WTC11 (cell line): ENCODE data around the gene CACNA1B. TPM values are rescaled to one million over a fixed set of nuclear protein-coding genes. Genes with fewer than 3 reads are reported as not detected.

ENCODE experiments used
- ATAC-seq: fragments of 200-7000 bp; cut with Tn5 transposase; 2 replicates; pipeline ENCODE4 v1.10.0; 2021; ENCODE audit warnings: mild to moderate bottlenecking, moderate library complexity
- CTCF ChIA-PET: fragments of 300-600 bp; sonication (Branson Sonifier 250); formaldehyde crosslinking; loops from one replicate; lab custom pipeline; 2021; ENCODE audit warnings: antibody characterized with exemption; lab: Charles Lee
- POLR2A ChIA-PET: fragments of 350-600 bp; sonication (Branson Sonifier 250); formaldehyde crosslinking; loops from one replicate; lab custom pipeline; 2021; ENCODE audit warnings: antibody characterized with exemption; lab: Charles Lee
- DNase-seq: peaks from one replicate; pipeline ENCODE4 v3.0.0; 2021; ENCODE audit warnings: low spot score
- H3K27ac Mint-ChIP-seq: 2 replicates; pipeline ENCODE4 v1.8.0; 2021; ENCODE audit warnings: mixed read lengths
- H3K27me3 Mint-ChIP-seq: 2 replicates; pipeline ENCODE4 v1.8.0; 2021; ENCODE audit warnings: low read depth, mild to moderate bottlenecking, moderate library complexity, mixed read lengths
- H3K36me3 Mint-ChIP-seq: 2 replicates; pipeline ENCODE4 v1.8.0; 2021; ENCODE audit warnings: mixed read lengths
- H3K4me1 Mint-ChIP-seq: 2 replicates; pipeline ENCODE4 v1.8.0; 2022; ENCODE audit warnings: mixed read lengths
- H3K4me3 Mint-ChIP-seq: 2 replicates; pipeline ENCODE4 v1.8.0; 2021; ENCODE audit warnings: mild to moderate bottlenecking, moderate library complexity, mixed read lengths
- H3K9me3 Mint-ChIP-seq: 2 replicates; pipeline ENCODE4 v1.8.0; 2021; ENCODE audit warnings: mixed read lengths
- E2F1 ChIP-seq: sonication (generic); formaldehyde crosslinking; IDR thresholded peaks from 2 replicates; pipeline ENCODE4 v1.8.0; 2022; ENCODE audit warnings: mild to moderate bottlenecking, missing genetic modification reagents
- E2F5 ChIP-seq: sonication (generic); formaldehyde crosslinking; IDR thresholded peaks from 2 replicates; pipeline ENCODE4 v1.8.1; 2022; ENCODE audit warnings: mild to moderate bottlenecking, moderate library complexity, missing genetic modification reagents
- ELF4 ChIP-seq: sonication (generic); formaldehyde crosslinking; IDR thresholded peaks from 2 replicates; pipeline ENCODE4 v1.8.1; 2022; ENCODE audit warnings: low read depth, mild to moderate bottlenecking, moderate library complexity, missing genetic modification reagents
- ESRRA ChIP-seq: sonication (generic); formaldehyde crosslinking; IDR thresholded peaks from 2 replicates; pipeline ENCODE4 v1.8.1; 2022; ENCODE audit warnings: mild to moderate bottlenecking, missing genetic modification reagents, borderline replicate concordance
- FOXJ3 ChIP-seq: sonication (generic); formaldehyde crosslinking; IDR thresholded peaks from 2 replicates; pipeline ENCODE4 v1.9.0; 2021; ENCODE audit warnings: missing genetic modification reagents, mild to moderate bottlenecking, borderline replicate concordance
- FOXP1 ChIP-seq: sonication (generic); formaldehyde crosslinking; IDR thresholded peaks from 2 replicates; pipeline ENCODE4 v1.8.0; 2022; ENCODE audit warnings: missing genetic modification reagents, mild to moderate bottlenecking, moderate library complexity, borderline replicate concordance
- GABPB1 ChIP-seq: sonication (generic); formaldehyde crosslinking; IDR thresholded peaks from 2 replicates; pipeline ENCODE4 v1.8.1; 2023; ENCODE audit warnings: mild to moderate bottlenecking, missing genetic modification reagents
- GRHL2 ChIP-seq: fragments of 250-450 bp; sonication (Bioruptor Pico); IDR thresholded peaks from 2 replicates; pipeline ENCODE4 v1.8.0; 2022; ENCODE audit warnings: mild to moderate bottlenecking, moderate library complexity; ENCODE audit not compliant: insufficient replicate concordance, severe bottlenecking
- HMGA2 ChIP-seq: fragments of 250-450 bp; sonication (Bioruptor Pico); IDR thresholded peaks from 2 replicates; pipeline ENCODE4 v1.4.0; 2021; ENCODE audit warnings: mild to moderate bottlenecking, moderate library complexity
- HMGXB4 ChIP-seq: sonication (generic); formaldehyde crosslinking; IDR thresholded peaks from 2 replicates; pipeline ENCODE4 v1.8.1; 2023; ENCODE audit warnings: mild to moderate bottlenecking, moderate library complexity, missing genetic modification reagents
- KAT7 ChIP-seq: sonication (generic); formaldehyde crosslinking; IDR thresholded peaks from 2 replicates; pipeline ENCODE4 v1.8.1; 2023; ENCODE audit warnings: missing genetic modification reagents, mild to moderate bottlenecking, borderline replicate concordance
- MYBL2 ChIP-seq: sonication (generic); formaldehyde crosslinking; IDR thresholded peaks from 2 replicates; pipeline ENCODE4 v1.8.1; 2023; ENCODE audit warnings: mild to moderate bottlenecking, moderate library complexity, missing genetic modification reagents
- NFYB ChIP-seq: sonication (generic); formaldehyde crosslinking; conservative IDR thresholded peaks from 2 replicates; pipeline ENCODE4 v1.8.0; 2022; ENCODE audit warnings: low read depth, missing genetic modification reagents
- NR3C1 ChIP-seq: sonication (generic); formaldehyde crosslinking; conservative IDR thresholded peaks from 2 replicates; pipeline ENCODE4 v1.8.1; 2023; ENCODE audit warnings: low read depth, mild to moderate bottlenecking, missing genetic modification reagents
- SMAD3 ChIP-seq: sonication (generic); formaldehyde crosslinking; IDR thresholded peaks from 2 replicates; pipeline ENCODE4 v1.8.0; 2022; ENCODE audit warnings: missing genetic modification reagents, mild to moderate bottlenecking, borderline replicate concordance
- SP1 ChIP-seq: sonication (generic); formaldehyde crosslinking; conservative IDR thresholded peaks from 2 replicates; pipeline ENCODE4 v1.8.1; 2022; ENCODE audit warnings: missing genetic modification reagents
- TEAD1 ChIP-seq: sonication (generic); formaldehyde crosslinking; IDR thresholded peaks from 2 replicates; pipeline ENCODE4 v1.8.0; 2022; ENCODE audit warnings: mild to moderate bottlenecking, missing genetic modification reagents
- TEAD4 ChIP-seq: sonication (generic); formaldehyde crosslinking; IDR thresholded peaks from 2 replicates; pipeline ENCODE4 v1.8.0; 2022; ENCODE audit warnings: mild to moderate bottlenecking, missing genetic modification reagents
- ZNF219 ChIP-seq: sonication (generic); formaldehyde crosslinking; IDR thresholded peaks from 2 replicates; pipeline ENCODE4 v1.8.0; 2023; ENCODE audit warnings: missing genetic modification reagents, mild to moderate bottlenecking, borderline replicate concordance
- ZNF317 ChIP-seq: sonication (generic); formaldehyde crosslinking; IDR thresholded peaks from 2 replicates; pipeline ENCODE4 v1.8.1; 2023; ENCODE audit warnings: low read depth, mild to moderate bottlenecking, moderate library complexity, missing genetic modification reagents, borderline replicate concordance
- ZNF416 ChIP-seq: fragments of 250-450 bp; sonication (Bioruptor Pico); IDR thresholded peaks from 2 replicates; pipeline ENCODE4 v1.9.0; 2021; ENCODE audit warnings: mild to moderate bottlenecking, inconsistent platforms
- ZNF423 ChIP-seq: fragments of 250-450 bp; sonication (Bioruptor Pico); IDR thresholded peaks from 2 replicates; pipeline ENCODE4 v2.1.2; 2022; ENCODE audit warnings: mild to moderate bottlenecking, moderate library complexity
- ZNF671 ChIP-seq: fragments of 250-450 bp; sonication (Bioruptor Pico); IDR thresholded peaks from 2 replicates; pipeline ENCODE4 v1.8.0; 2021; ENCODE audit warnings: mild to moderate bottlenecking
- total RNA-seq: library from RNA; stranded (reverse); gene quantifications from 3 replicates; pipeline ENCODE4 v1.2.3, GENCODE V29; 2021

CACNA1B gene
- total RNA-seq, 1 experiment from 2014 or later: 8.4 TPM

- no peak overlapping the region for H3K4me3 Mint-ChIP-seq
- CTCF ChIA-PET: no interaction called here
- ATAC-seq (no peak), DNase-seq (no peak)
- POLR2A ChIA-PET: no interaction called here
- no peaks in the 10 kb centered on the region for H3K4me1 Mint-ChIP-seq
- H3K27ac Mint-ChIP-seq: no peak overlapping the region
- TF ChIP-seq E2F5 (CRISPR knock-in tag) (no peak), MYBL2 (CRISPR knock-in tag) (no peak), KAT7 (no peak), SMAD3 (CRISPR knock-in tag) (no peak), ZNF219 (no peak), GABPB1 (CRISPR knock-in tag) (no peak), GRHL2 (no peak), SP1 (CRISPR knock-in tag) (no peak), ELF4 (CRISPR knock-in tag) (no peak), E2F1 (CRISPR knock-in tag) (no peak), ZNF671 (CRISPR knock-in tag) (no peak), NR3C1 (no peak), ZNF423 (CRISPR knock-in tag) (no peak), TEAD4 (no peak), ZNF416 (no peak)
- peaks cover 23% of the 10 kb centered on the region for H3K27me3 Mint-ChIP-seq
- H3K36me3 Mint-ChIP-seq: 0 out of 2 replicates have a peak, but pooled peaks cover 8% of the 10 kb centered on the region
- H3K9me3 Mint-ChIP-seq: no peaks in the 10 kb centered on the region
Measured at GRCh38 chr9:137879566-137880150, 2.1 kb downstream of the CACNA1B start.

GRCh38 chr9:137880160-137880975 is 2.8 kb downstream of the CACNA1B start:
- CTCF ChIA-PET: interaction anchor here (0.8 kb wide), 1 partner anchor 369 kb away, joined by 3 read pairs; no protein-coding TSS in a partner anchor
- POLR2A ChIA-PET: no interaction called here
- no peak overlapping the region for H3K27ac Mint-ChIP-seq
- ATAC-seq: no peak
- H3K9me3 Mint-ChIP-seq: no peaks in the 10 kb centered on the region
- no peak overlapping the region for H3K4me3 Mint-ChIP-seq
- H3K27me3 Mint-ChIP-seq: peaks cover 16% of the 10 kb centered on the region
- H3K36me3 Mint-ChIP-seq: 0 out of 2 replicates have a peak, but pooled peaks cover 8% of the 10 kb centered on the region
- no peaks in the 10 kb centered on the region for H3K4me1 Mint-ChIP-seq
- no peak for DNase-seq
- no peak for TF ChIP-seq E2F1 (CRISPR knock-in tag)
- TF ChIP-seq NFYB (CRISPR knock-in tag): no peak
- TF ChIP-seq HMGA2 (CRISPR knock-in tag): no peak
- TF ChIP-seq HMGXB4 (CRISPR knock-in tag): no peak
- TF ChIP-seq FOXJ3 (CRISPR knock-in tag): no peak
- TF ChIP-seq E2F5 (CRISPR knock-in tag): no peak
- TF ChIP-seq TEAD1: no peak
- TF ChIP-seq GABPB1 (CRISPR knock-in tag): no peak
- no peak for TF ChIP-seq FOXP1
- TF ChIP-seq ESRRA (CRISPR knock-in tag): no peak
- no peak for TF ChIP-seq ZNF317 (CRISPR knock-in tag)
- TF ChIP-seq ZNF671 (CRISPR knock-in tag): no peak
